ENCODE measurements around the gene RPL21. TPM values are rescaled to one million over a fixed set of nuclear protein-coding genes. Genes with fewer than 3 reads are reported as not detected.

Gene RPL21
- total RNA-seq, 4 donors from 2014 or later, result 71.8 to 702 (median 370) TPM

GRCh38 chr13:27274631-27275030 lies 23.3 kb downstream of the RPL21 start:
- in situ Hi-C loops (cut with MboI; ENCODE audit: low pct_ligation_motif_present in 1 of 4, low pct_unique_long_range_greater_than_20kb in 1 of 4, low sequenced_read_pairs in 3 of 4), result loop anchor here in 2 of 4 donors (10.0 to 25.0 kb wide), 4 partner anchors 70 to 290 kb away; partner anchors contain the start of gene USP12 (in 1 of the 2)
- peaks cover 2 to 31% (median 14%) of the 10 kb centered on the region in 4 donors for H3K4me1 ChIP-seq
- H3K4me3 ChIP-seq, result no peak overlapping the region
- no peaks in the 10 kb centered on the region for H3K27me3 ChIP-seq
- DNase-seq, result no peak
- intact Hi-C loops (cut with DNase I; ENCODE audit: low total_unique reads), result loop anchor here (5.0 kb wide), 2 partner anchors 73 to 287 kb away; no protein-coding TSS in a partner anchor
- H3K36me3 ChIP-seq, result no peaks in the 10 kb centered on the region
- TF ChIP-seq POLR2AphosphoS5 (IDR thresholded peaks at IDR 0.05) (no peak), EP300 (IDR thresholded peaks at IDR 0.05; ENCODE audit: low read depth) (no peak), CTCF (IDR thresholded peaks at IDR 0.05) (no peak), POLR2A (IDR thresholded peaks at IDR 0.05) (no peak)
- H3K9me3 ChIP-seq, result no peaks in the 10 kb centered on the region
- no peak overlapping the region for H3K27ac ChIP-seq
- 28 to 30% methylated on average over 1 of the region's 1 CpG for WGBS, 2 donors (ENCODE audit: low coverage in 1 of 2)

- intact Hi-C loops (cut with DNase I; ENCODE audit: low total_unique reads) (no loop called here), in situ Hi-C loops (cut with MboI; ENCODE audit: low pct_ligation_motif_present in 1 of 4, low pct_unique_long_range_greater_than_20kb in 1 of 4, low sequenced_read_pairs in 3 of 4) (loop anchor here in 2 of 4 donors (10.0 kb wide), 2 partner anchors 69 to 291 kb away; no protein-coding TSS in a partner anchor)
- no peak for DNase-seq
- peak overlapping the region; percentile 4 to 17 (median 16) for H3K27ac ChIP-seq
- H3K9me3 ChIP-seq, result no peaks in the 10 kb centered on the region
- no peaks in the 10 kb centered on the region for H3K36me3 ChIP-seq
- H3K4me3 ChIP-seq, result no peak overlapping the region
- WGBS, 2 donors (ENCODE audit: low coverage in 1 of 2), result 50 to 79% methylated on average over 3 to 7 of the region's 7 CpGs
- peaks cover 0 to 27% (median 12%) of the 10 kb centered on the region in 4 donors for H3K4me1 ChIP-seq
- TF ChIP-seq CTCF (IDR thresholded peaks at IDR 0.05), result no peak
- no peak for TF ChIP-seq POLR2A (IDR thresholded peaks at IDR 0.05)
- TF ChIP-seq POLR2AphosphoS5 (IDR thresholded peaks at IDR 0.05), result no peak
- no peak for TF ChIP-seq EP300 (IDR thresholded peaks at IDR 0.05; ENCODE audit: low read depth)
- H3K27me3 ChIP-seq, result no peaks in the 10 kb centered on the region
Observed at GRCh38 chr13:27276188-27276587, 24.8 kb downstream of the RPL21 start.

GRCh38 chr13:27279506-27279905 lies 28.1 kb downstream of the RPL21 start:
- no peak for DNase-seq
- Histone ChIP-seq H3K27me3 (no peaks in the 10 kb centered on the region), H3K4me1 (peaks cover 0 to 4% (median 0%) of the 10 kb centered on the region in 4 donors), H3K4me3 (no peak overlapping the region), H3K36me3 (no peaks in the 10 kb centered on the region), H3K9me3 (no peaks in the 10 kb centered on the region), H3K27ac (no peak overlapping the region)
- 82% methylated on average over 7 of the region's 7 CpGs; no CpG with 5 or more reads in 1 of the 2 donors for WGBS, 2 donors (ENCODE audit: low coverage in 1 of 2)
- intact Hi-C loops (cut with DNase I; ENCODE audit: low total_unique reads) (no loop called here), in situ Hi-C loops (cut with MboI; ENCODE audit: low pct_ligation_motif_present in 1 of 4, low pct_unique_long_range_greater_than_20kb in 1 of 4, low sequenced_read_pairs in 3 of 4) (loop anchor here in 2 of 4 donors (10.0 kb wide), 2 partner anchors 65 to 295 kb away; no protein-coding TSS in a partner anchor)
- TF ChIP-seq CTCF (IDR thresholded peaks at IDR 0.05) (no peak), EP300 (IDR thresholded peaks at IDR 0.05; ENCODE audit: low read depth) (no peak), POLR2AphosphoS5 (IDR thresholded peaks at IDR 0.05) (no peak), POLR2A (IDR thresholded peaks at IDR 0.05) (no peak)

- 67 to 78% methylated on average over 1 to 5 of the region's 5 CpGs for WGBS, 2 donors (ENCODE audit: low coverage in 1 of 2)
- Histone ChIP-seq H3K4me1 (no peaks in the 10 kb centered on the region), H3K4me3 (no peak overlapping the region), H3K27ac (no peak overlapping the region), H3K36me3 (no peaks in the 10 kb centered on the region), H3K9me3 (no peaks in the 10 kb centered on the region), H3K27me3 (no peaks in the 10 kb centered on the region)
- no peak for TF ChIP-seq EP300 (IDR thresholded peaks at IDR 0.05; ENCODE audit: low read depth)
- TF ChIP-seq POLR2A (IDR thresholded peaks at IDR 0.05), result no peak
- no peak for TF ChIP-seq POLR2AphosphoS5 (IDR thresholded peaks at IDR 0.05)
- TF ChIP-seq CTCF (IDR thresholded peaks at IDR 0.05), result no peak
- in situ Hi-C loops (cut with MboI; ENCODE audit: low pct_ligation_motif_present in 1 of 4, low pct_unique_long_range_greater_than_20kb in 1 of 4, low sequenced_read_pairs in 3 of 4), result no loop called here
- intact Hi-C loops (cut with DNase I; ENCODE audit: low total_unique reads), result no loop called here
- DNase-seq, result no peak
Observed at GRCh38 chr13:27280009-27280656, 28.8 kb downstream of the RPL21 start.

Measured in transverse colon (tissue), 4 donors.